NCI-H526 (cell line): Measurements from ENCODE around the gene TSSK6.

Experiments
- DNase-seq, 2 experiments: peaks; one replicate each; lab custom pipeline; 2025; lab: John Stamatoyannopoulos, UW

Gene TSSK6

DNA sequence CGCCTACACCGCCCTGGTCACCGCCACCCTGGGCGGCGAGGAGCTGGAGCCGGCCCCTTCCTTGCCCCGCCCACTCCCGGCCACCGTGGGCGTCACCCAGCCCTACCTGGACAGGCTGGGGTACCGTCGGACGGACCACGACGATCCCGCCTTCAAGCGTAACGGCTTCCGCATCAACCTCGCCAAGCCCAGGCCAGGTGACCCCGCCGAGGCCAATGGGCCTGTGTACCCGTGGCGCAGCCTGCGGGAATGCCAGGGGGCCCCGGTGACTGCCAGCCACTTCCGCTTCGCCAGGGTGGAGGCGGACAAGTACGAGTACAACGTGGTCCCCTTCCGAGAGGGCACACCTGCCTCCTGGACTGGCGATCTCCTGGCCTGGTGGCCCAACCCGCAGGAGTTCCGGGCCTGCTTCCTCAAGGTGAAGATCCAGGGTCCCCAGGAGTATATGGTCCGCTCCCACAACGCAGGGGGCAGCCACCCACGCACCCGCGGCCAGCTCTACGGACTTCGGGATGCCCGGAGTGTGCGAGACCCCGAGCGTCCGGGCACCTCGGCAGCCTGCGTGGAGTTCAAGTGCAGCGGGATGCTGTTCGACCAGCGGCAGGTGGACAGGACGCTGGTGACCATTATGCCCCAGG, 29.7 kb upstream of the TSSK6 start:
- no peak for DNase-seq

DNA sequence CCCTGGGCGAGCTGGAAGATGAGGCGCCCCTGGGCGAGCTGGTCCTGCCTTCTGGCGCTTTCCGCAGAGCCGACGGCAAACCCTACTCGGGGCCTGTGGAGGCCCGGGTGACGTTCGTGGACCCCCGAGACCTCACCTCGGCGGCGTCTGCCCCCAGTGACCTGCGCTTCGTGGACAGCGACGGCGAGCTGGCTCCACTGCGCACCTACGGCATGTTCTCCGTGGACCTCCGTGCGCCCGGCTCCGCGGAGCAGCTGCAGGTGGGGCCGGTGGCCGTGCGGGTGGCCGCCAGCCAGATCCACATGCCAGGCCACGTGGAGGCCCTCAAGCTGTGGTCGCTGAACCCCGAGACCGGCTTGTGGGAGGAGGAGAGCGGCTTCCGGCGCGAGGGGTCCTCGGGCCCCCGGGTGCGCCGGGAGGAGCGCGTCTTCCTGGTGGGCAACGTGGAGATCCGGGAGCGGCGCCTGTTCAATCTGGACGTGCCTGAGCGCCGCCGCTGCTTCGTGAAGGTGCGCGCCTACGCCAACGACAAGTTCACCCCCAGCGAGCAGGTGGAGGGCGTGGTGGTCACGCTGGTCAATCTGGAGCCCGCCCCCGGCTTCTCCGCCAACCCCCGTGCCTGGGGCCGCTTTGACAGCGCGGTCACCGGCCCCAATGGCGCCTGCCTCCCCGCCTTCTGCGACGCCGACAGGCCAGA, 29.1 kb upstream of the TSSK6 start:
- no peak for DNase-seq

DNA sequence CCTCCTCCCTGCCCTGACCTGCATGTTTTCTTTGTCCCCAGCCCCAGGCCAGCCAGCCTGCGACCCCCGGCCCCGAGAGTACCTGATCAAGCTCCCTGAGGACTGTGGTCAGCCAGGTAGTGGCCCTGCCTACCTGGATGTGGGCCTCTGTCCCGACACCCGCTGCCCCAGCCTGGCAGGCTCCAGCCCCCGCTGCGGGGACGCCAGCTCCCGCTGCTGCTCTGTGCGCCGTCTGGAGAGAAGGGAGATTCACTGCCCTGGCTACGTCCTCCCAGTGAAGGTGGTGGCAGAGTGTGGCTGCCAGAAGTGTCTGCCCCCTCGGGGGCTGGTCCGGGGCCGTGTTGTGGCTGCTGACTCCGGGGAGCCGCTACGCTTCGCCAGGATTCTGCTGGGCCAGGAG, 28.3 kb upstream of the TSSK6 start:
- no peak for DNase-seq

DNA sequence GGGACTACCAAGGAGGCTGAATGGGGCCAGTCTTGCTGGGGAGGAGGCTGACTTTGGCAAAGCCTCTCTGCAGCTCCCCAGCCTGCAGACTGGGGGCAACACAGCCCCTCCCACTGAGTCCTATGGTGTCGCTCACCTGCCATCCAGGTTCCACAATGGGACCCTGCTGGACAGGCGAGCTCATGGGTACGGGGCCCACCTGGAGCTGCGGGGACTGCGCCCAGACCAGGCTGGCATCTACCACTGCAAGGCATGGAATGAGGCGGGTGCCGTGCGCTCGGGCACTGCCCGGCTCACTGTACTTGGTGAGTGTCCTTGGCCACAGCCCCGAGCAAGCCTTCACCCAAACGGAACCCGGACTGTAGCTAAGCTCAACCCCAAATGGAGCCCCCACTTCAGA, 27.8 kb upstream of the TSSK6 start:
- DNase-seq, result no peak

DNA sequence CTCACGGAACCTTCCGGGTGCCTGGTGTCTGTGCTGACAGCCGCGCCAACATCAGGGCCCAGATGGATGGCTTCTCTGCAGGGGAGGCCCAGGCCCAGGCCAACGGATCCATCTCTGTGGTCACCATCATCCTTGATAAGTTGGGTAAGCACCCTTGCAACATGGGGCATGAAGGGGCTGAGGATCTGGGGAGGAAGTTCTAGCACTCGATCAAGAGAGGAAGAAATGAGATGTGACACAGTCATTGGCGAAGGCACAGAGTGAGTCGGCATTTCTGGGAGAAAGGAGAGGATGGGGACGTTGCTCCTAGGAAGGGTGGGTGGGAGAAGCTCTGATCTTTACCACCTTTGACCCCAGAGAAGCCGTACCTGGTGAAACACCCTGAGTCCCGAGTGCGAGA, 27.2 kb upstream of the TSSK6 start:
- DNase-seq, result no peak

DNA sequence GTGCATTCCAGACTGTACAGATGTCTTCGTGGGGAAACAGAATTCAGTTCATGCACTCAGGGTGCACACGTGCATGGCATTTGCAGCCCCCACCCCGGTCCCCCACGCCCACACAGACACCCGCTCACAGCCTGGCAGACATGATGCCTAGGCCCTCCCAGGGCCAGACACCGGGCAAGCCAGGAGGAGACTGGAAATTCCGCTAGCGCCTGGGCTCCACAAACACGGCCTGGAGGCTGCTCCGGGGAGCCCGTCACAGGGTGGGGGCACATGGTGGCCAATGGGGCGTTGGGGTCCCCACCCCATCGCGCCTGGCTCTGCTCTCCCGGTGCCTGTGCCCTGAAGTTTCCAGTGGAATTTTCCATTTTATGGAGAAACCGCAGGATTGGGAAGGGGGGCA, 26.3 kb upstream of the TSSK6 start:
- DNase-seq, result no peak

DNA sequence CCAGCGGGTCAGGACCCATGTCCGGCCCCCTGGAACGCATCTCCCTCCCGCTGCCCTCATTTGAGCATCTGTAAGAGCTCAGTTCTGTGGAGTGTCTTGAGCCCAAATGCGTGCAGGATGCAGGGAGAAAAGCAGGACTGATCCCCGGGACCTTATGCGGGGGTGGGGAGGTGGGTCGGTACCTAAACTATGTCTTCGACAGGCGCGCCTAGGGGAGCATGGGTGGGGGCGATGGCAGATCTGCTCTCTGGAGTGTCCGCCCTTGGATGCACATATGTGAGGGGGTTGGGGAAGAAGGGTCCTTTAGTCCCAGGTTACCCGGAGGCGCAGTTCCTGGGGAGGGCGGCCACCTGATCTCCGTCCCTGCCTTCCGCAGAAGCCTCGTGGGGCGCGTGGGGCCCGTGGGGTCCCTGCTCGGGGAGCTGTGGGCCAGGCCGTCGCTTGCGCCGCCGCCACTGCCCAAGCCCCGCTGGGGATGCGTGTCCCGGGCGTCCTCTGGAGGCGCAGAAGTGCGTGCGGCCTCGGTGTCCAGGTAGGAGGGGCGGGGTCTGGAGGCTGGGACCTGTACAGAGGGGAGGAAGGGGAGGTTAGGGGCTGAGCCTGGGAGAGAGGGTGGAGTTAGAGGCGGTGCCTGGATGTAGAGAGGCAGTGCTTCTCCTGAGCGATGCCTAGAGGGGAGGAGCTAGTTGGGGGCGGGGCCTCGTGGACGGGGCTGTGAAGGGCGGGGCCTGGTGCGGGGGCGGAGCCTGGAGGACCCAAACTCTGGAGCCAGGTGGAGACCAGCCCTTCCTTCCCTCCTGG, 25.6 kb upstream of the TSSK6 start:
- DNase-seq, result peak; percentile 58 to 92

DNA sequence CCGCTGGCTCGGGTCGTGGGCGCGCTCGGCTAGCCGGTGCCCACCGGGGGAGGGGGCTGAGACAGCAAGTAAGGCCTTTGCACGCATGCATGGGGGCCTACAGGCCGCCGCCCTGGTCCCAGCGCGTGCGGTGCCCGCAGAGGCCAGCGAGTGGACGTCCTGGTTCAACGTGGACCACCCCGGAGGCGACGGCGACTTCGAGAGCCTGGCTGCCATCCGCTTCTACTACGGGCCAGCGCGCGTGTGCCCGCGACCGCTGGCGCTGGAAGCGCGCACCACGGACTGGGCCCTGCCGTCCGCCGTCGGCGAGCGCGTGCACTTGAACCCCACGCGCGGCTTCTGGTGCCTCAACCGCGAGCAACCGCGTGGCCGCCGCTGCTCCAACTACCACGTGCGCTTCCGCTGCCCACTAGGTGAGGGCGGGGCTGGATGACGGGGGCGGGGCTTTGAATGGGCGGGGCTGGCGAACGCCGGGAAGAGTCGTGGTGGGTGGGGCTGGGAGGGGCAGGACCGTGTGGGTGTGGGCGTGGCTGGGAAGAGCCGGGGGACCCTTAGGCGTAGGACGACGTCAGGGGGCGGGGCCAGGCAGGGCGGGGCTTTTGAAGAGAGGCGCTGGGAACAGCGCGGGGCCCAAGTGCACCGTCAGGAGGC, 24.8 kb upstream of the TSSK6 start:
- DNase-seq, result peak in 1 of 2 experiments; percentile 91

DNA sequence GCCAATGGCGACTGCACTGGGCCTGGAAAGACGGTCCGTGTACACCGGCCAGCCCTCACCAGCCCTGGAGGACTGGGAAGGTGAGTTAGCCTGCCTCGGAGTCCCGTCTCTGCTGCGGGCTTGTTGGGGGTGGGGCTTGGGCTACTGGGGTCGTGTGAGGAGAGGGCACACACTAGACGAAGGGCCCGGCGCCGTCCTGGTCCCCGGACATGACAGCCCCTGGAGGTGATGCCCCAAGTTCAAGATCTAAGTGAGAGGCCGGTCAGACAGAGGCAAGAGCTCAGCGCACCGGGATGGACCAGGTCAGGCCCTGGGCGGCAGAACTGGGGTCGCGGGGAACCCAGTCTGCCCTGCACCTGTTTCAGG, 24.3 kb upstream of the TSSK6 start:
- DNase-seq, result no peak

DNA sequence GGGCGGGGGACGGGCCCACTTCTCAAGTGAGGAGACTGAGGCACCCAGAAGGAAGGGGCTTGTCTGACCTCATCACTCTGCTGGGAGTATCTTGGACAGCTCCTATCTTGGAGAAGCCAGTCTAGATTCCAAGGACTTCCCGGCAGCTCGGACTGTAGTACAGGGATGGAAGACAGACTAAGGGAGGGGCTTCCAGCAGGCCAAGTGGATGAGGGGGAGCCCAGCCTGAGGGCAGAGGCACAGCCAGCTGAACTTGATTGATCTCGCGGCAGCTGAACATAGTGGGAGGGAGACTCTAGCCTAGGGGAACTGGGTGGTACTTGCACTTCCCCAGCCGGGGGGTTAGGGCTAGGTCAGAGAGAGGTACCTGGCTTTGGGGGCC, 23.4 kb upstream of the TSSK6 start:
- DNase-seq, result peak in 1 of 2 experiments; percentile 35

DNA sequence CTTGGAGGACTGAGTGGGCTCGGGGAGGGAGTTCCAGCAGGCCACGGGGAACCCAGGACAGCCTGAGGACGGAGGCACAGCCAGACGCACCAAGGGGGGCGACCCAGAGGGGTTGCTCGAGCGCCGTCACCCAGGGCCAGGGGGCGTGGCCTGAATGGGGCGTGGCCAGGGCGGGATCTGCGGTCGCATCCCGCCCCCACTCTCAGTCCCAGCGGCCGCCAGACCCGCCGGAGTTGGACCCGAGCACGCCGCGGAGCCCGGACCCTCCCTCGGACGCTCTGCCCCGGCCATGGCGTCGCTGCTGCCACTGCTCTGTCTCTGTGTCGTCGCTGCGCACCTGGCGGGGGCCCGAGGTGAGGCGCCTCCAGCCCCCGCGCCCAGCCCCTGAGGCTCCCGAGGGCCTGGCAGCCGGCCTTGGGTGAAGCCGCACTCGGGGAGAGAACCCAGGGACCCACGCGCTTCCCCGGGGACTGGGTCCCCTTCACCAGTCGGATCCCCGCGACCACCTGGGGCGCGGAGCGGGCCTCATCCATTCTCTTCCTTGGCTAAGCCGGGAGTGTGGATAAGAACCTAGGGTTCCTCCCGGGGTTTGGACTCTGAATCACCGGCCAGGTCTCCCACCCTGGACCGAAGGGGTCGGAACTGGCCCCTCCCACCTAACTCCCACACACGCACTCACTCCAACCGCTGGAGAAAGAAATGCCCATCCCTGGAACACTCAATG, 22.9 kb upstream of the TSSK6 start, which contains the start of gene CILP2:
Gene CILP2, plus strand, starts transcription at position 205 of the 724 bp plus-strand sequence. Its CDS starts 85 bp downstream, at position 290.
- DNase-seq, result peak in 1 of 2 experiments; percentile 40

DNA sequence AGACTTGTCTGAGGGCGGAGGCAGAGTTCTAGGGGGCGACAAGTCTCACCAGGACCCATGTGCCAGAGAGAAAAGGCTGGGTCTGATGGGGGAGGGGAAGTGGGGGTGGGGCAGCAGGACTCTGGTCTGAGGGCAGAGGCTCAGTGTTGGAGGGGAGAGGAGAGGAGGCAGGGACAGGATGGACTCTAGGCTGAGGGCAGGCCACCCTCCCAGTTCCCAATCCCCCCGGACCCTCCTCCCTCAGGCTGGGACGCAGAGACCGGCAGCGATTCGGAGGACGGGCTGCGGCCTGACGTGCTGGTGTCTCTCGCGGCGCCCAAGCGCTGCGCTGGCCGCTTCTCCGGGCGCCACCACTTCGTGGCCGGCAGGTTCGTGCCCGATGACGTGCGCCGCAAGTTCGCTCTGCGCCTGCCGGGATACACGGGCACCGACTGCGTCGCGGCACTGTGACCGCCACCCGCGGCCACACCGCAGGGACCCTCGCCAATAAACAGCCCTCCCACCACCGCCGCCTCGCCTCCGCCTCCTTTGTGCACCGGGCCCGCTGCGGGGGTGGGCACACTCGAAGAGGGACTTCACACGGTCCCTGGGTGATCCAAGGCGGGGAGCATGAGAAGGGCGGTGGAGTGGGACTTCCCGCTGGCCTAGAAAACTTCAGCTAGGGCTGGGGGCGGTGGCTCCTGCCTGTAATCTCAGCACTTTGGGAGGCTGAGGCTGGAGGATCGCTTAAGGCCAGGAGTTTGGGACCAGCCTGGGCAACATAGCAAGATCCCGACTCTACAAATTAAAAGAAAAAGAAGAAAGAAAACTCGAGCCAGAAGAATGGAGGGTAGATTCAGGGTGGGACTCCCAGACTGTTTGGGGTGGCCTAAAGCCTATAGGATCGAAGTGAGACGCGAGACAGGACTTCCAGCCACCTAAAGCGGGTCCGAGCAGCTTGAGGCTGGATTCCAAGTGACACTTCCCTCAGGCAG, 22.0 kb upstream of the TSSK6 start:
- DNase-seq, result peak in 1 of 2 experiments; percentile 37

DNA sequence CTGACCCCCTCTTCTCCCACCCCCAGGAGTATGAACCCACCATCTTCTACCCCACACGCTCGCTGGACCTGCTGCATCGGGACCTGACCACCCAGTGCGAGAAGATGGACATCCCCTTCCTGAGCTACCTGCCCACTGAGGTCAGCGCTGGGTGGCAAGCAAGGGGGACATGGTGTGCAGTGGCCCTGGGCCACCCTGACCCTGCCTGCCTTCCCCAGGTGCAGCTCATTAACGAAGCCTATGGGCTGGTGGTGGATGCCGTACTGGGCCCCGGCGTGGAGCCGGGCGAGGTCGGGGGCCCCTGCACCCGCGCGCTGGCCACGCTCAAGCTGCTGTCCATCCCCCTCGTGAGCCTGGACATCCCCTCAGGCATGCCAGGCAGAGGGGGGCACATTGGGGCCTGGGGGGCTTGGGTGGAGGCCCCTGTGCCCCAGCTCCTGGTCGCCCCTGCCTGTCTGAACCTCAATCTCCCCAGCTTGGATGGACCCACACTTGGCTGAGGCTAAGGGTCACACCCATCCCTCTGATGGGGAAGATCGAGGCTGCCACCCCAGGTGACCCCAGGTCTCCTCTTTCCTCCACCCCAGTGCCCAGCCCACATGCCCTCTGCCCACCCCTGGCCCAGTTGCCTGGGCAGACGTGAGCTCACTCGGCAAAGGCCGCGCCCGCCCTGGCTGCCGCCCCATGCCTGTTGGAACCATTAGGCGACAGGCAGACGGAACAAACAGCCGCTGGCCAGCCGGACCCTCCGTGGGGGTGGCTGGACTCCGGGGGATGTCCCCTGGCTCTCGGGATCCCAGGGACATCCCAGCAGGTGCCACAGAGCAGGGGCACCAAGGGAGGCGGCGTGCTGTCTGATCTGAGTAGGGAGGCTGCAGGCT, 20.2 kb upstream of the TSSK6 start:
- DNase-seq, result no peak

DNA sequence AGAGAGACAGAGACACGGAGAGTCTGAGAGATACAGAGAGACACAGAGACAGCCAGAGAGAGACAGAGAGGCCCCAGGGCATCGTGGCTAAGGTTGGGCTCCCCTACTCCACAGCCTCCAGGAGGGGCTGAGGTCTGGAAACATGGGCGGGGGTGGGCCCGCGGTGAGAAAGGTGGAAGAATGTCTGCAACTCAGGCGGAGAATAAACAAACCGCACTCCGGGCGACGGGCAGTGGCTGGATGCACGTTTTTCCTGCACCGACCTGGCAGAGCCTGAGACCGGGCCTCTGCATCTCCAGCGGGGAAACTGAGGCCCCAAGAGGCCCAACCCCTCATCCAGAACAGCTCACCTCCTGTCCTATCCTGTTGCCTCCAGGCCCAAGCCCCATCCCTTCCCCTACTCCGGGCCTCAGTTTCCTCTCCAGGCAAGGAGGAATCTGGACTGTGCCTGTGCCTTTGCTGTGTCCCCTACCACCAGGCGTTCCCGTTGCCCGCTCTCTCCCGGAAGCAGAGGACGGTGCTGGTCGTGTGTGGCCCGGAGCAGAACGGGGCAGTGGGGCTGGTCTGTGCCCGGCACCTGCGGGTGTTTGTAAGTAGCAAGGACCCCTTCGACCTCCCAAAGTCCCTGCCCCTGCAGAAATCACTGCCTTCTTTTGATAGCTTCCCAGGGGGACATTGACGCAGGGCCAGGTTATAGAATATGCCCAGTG, 19.4 kb upstream of the TSSK6 start:
- no peak for DNase-seq

DNA sequence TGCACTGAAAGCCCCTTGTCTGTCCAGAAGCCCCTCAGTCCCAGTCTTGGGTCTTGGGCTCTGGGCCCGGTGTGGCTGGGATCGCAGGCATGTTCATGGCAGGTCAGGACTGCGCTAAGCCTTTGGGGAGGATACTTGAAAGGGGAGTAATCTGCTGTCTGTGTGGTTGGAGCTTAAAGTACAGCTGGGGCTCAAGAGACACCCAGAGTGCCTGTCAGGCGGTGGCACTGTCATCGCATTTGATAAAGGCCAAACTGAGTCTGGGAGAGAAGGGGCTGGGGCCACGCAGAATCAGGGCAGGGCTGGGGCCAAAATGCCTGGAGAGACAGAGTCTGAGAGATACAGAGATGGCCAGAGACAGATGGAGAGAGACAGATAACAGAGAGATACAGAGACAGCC, 18.5 kb upstream of the TSSK6 start:
- no peak for DNase-seq

DNA sequence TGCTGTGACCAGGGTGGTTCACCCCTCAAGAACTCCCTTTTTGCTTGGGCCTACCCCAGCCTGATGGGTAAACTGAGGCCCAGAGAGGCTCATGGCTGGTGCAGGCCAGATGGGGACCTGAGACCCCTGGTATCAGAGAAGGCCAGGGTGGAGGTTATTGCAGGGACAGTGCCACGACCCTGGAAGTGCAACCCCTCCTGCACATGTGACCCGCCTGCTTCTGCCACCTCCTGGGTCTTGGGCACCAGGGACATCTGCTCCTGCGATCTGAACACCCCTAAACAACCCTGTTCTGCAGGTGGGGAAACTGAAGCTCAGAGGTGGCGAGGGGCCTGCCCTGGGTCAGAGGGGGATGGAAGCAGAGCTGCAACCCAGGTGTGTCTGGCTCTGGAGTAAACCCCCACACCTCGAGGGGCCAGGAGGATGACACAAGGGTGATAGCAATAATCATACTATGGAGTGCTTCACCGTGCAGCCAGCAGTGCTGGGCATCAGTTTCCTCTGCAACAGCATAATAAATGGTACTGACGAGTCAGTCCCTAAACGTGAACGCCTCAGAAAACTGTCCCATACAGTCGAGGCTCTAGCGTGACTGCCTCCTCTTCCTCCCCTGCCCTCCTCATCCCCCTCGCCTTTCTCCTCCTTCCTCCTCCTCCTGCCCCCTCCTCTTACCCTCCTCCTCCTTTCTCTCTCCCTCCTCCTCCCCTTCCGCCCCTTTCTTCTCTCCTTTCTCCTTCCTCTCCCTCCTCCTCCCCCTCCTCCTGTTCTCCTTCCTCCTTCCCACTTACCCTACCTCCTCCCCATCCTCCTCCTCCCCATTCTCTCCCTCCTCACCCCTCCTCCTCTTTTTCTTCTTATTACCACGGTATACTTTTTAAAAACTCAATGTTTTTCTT, 17.7 kb upstream of the TSSK6 start:
- DNase-seq, result no peak

DNA sequence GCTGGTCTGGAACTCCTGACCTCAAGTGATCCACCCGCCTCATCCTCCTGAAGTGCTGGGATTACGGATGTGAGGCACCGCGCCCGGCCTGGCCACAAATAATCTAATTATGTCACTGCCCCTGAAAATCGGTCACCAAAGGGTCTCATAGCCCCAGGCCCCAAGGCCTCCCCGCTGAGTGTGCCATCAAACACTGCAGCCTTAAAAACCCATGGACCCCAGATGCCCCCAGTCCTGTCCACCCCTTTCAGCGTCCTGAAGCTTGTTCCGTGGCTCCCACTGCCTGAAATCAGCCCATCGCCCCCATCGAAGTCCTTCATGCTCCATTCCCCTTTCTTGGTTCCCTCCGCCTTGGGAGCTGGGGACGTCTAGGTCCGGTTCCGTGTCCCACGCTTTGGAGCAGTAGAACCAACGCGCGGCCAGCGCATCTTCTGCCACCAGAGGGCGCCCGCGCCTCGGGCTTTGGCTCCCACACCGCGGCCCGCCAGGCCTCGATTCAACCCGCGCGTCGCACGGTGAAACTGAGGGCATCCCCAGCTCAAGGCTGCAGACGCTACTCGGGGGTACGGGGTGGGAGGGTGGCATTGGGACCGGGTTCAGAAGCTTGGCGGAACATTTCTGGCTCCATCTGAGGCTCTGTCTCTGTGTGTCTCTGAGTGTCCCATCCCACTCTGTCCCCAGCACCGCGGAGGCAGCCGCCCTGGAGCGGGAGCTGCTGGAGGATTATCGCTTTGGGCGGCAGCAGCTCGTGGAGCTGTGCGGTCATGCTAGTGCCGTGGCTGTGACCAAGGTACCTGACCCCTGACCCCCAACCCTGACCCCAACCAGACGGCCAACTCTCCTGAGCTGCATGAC, 16.8 kb upstream of the TSSK6 start:
- peak in 1 of 2 experiments; percentile 68 for DNase-seq
